HUES6 (cell line): ENCODE data around the gene SECISBP2.
"Not testable (repeated sequence)": the region's sequence is repeated elsewhere in the genome, so short reads cannot be mapped to it uniquely, and the experiment has no call there.

ENCODE experiments used
- H3K27ac ChIP-seq: 2 replicates; pipeline ENCODE4 v1.7.0; 2013; ENCODE audit warnings: low read depth, mild to moderate bottlenecking, low read length, inconsistent platforms
- H3K27me3 ChIP-seq: 2 replicates; pipeline ENCODE4 v1.6.1; 2013; ENCODE audit warnings: low read length; ENCODE audit not compliant: control insufficient read depth, insufficient read depth
- H3K36me3 ChIP-seq: 2 replicates; pipeline ENCODE4 v1.6.1; 2013; ENCODE audit warnings: low read length; ENCODE audit not compliant: control insufficient read depth, insufficient read depth
- H3K4me1 ChIP-seq: 2 replicates; pipeline ENCODE4 v1.6.1; 2013; ENCODE audit warnings: low read length; ENCODE audit not compliant: control insufficient read depth, insufficient read depth
- H3K4me3 ChIP-seq: 2 replicates; pipeline ENCODE4 v1.5.1; 2013; ENCODE audit warnings: low read depth, low read length
- H3K9ac ChIP-seq: one replicate; pipeline ENCODE4 v1.6.1; 2013; ENCODE audit warnings: mild to moderate bottlenecking, low read length
- H3K9me3 ChIP-seq: 2 replicates; pipeline ENCODE4 v1.6.1; 2013; ENCODE audit warnings: low read depth, low read length; ENCODE audit not compliant: control insufficient read depth, insufficient read depth

The SECISBP2 gene

GRCh38 chr9:89328064-89328463 lies 9.8 kb downstream of the SECISBP2 start:
- no peak overlapping the region for H3K9ac ChIP-seq
- no peaks in the 10 kb centered on the region for H3K9me3 ChIP-seq
- H3K27ac ChIP-seq: no peak overlapping the region
- no peak overlapping the region for H3K4me3 ChIP-seq
- H3K4me1 ChIP-seq: no peaks in the 10 kb centered on the region
- peaks cover 77% of the 10 kb centered on the region for H3K36me3 ChIP-seq
- no peaks in the 10 kb centered on the region for H3K27me3 ChIP-seq

GRCh38 chr9:89329917-89330316 lies 11.6 kb downstream of the SECISBP2 start:
- Histone ChIP-seq H3K27me3 (no peaks in the 10 kb centered on the region), H3K9ac (no peak overlapping the region), H3K27ac (no peak overlapping the region), H3K9me3 (no peaks in the 10 kb centered on the region), H3K4me3 (no peak overlapping the region), H3K4me1 (no peaks in the 10 kb centered on the region), H3K36me3 (peaks cover 95% of the 10 kb centered on the region)

GRCh38 chr9:89330513-89330912 lies 12.2 kb downstream of the SECISBP2 start:
- Histone ChIP-seq H3K9ac (no peak overlapping the region), H3K27ac (no peak overlapping the region), H3K9me3 (no peaks in the 10 kb centered on the region), H3K4me3 (no peak overlapping the region), H3K36me3 (peaks cover 97% of the 10 kb centered on the region), H3K27me3 (no peaks in the 10 kb centered on the region), H3K4me1 (no peaks in the 10 kb centered on the region)

GRCh38 chr9:89339807-89340206 lies 21.5 kb downstream of the SECISBP2 start:
- no peak overlapping the region for H3K4me3 ChIP-seq
- peaks cover 93% of the 10 kb centered on the region for H3K36me3 ChIP-seq
- no peaks in the 10 kb centered on the region for H3K4me1 ChIP-seq
- H3K27ac ChIP-seq: no peak overlapping the region
- H3K27me3 ChIP-seq: no peaks in the 10 kb centered on the region
- H3K9me3 ChIP-seq: no peaks in the 10 kb centered on the region
- H3K9ac ChIP-seq: no peak overlapping the region

GRCh38 chr9:89340332-89340731 lies 22.0 kb downstream of the SECISBP2 start:
- no peak overlapping the region for H3K9ac ChIP-seq
- no peak overlapping the region for H3K4me3 ChIP-seq
- H3K27me3 ChIP-seq: no peaks in the 10 kb centered on the region
- H3K9me3 ChIP-seq: no peaks in the 10 kb centered on the region
- H3K27ac ChIP-seq: no peak overlapping the region
- peaks cover 93% of the 10 kb centered on the region for H3K36me3 ChIP-seq
- no peaks in the 10 kb centered on the region for H3K4me1 ChIP-seq

GRCh38 chr9:89342213-89342612 lies 23.9 kb downstream of the SECISBP2 start:
- no peaks in the 10 kb centered on the region for H3K4me1 ChIP-seq
- H3K27ac ChIP-seq: no peak overlapping the region
- H3K4me3 ChIP-seq: no peak overlapping the region
- H3K27me3 ChIP-seq: no peaks in the 10 kb centered on the region
- H3K9me3 ChIP-seq: no peaks in the 10 kb centered on the region
- peaks cover 94% of the 10 kb centered on the region for H3K36me3 ChIP-seq
- no peak overlapping the region for H3K9ac ChIP-seq

- Histone ChIP-seq H3K27me3 (no peaks in the 10 kb centered on the region), H3K27ac (no peak overlapping the region), H3K9ac (no peak overlapping the region), H3K4me1 (no peaks in the 10 kb centered on the region), H3K4me3 (no peak overlapping the region), H3K9me3 (no peaks in the 10 kb centered on the region), H3K36me3 (peaks cover 94% of the 10 kb centered on the region)
Observed at GRCh38 chr9:89342948-89343347, 24.6 kb downstream of the SECISBP2 start.

GRCh38 chr9:89343812-89344211 lies 25.5 kb downstream of the SECISBP2 start:
- H3K27ac ChIP-seq, H3K9ac ChIP-seq, H3K4me1 ChIP-seq, H3K4me3 ChIP-seq, H3K9me3 ChIP-seq, H3K27me3 ChIP-seq: not testable (repeated sequence)
- H3K36me3 ChIP-seq: peaks cover 94% of the 10 kb centered on the region

GRCh38 chr9:89345476-89345875 lies 27.2 kb downstream of the SECISBP2 start:
- no peak overlapping the region for H3K27ac ChIP-seq
- no peak overlapping the region for H3K9ac ChIP-seq
- no peaks in the 10 kb centered on the region for H3K4me1 ChIP-seq
- no peak overlapping the region for H3K4me3 ChIP-seq
- peaks cover 96% of the 10 kb centered on the region for H3K36me3 ChIP-seq
- no peaks in the 10 kb centered on the region for H3K27me3 ChIP-seq
- no peaks in the 10 kb centered on the region for H3K9me3 ChIP-seq

GRCh38 chr9:89346696-89347095 lies 28.4 kb downstream of the SECISBP2 start:
- Histone ChIP-seq H3K9ac (no peak overlapping the region), H3K4me3 (no peak overlapping the region), H3K27me3 (no peaks in the 10 kb centered on the region), H3K27ac (no peak overlapping the region), H3K9me3 (no peaks in the 10 kb centered on the region), H3K36me3 (peaks cover 96% of the 10 kb centered on the region), H3K4me1 (no peaks in the 10 kb centered on the region)

- Histone ChIP-seq H3K4me3 (no peak overlapping the region), H3K36me3 (peaks cover 95% of the 10 kb centered on the region), H3K4me1 (no peaks in the 10 kb centered on the region), H3K27ac (no peak overlapping the region), H3K27me3 (no peaks in the 10 kb centered on the region), H3K9me3 (no peaks in the 10 kb centered on the region), H3K9ac (no peak overlapping the region)
Observed at GRCh38 chr9:89347651-89348050, 29.4 kb downstream of the SECISBP2 start.

- Histone ChIP-seq H3K9ac (no peak overlapping the region), H3K4me3 (no peak overlapping the region), H3K4me1 (no peaks in the 10 kb centered on the region), H3K9me3 (no peaks in the 10 kb centered on the region), H3K27me3 (no peaks in the 10 kb centered on the region), H3K36me3 (peaks cover 97% of the 10 kb centered on the region), H3K27ac (no peak overlapping the region)
Observed at GRCh38 chr9:89349607-89350006, 31.3 kb downstream of the SECISBP2 start.
